Neural progenitor cell (in vitro differentiated cells): ENCODE measurements around the gene MAGI1.

Experiments used
- EZH2 ChIP-seq: fragments of 200-600 bp; sonication (generic); IDR thresholded peaks from 2 replicates; pipeline ENCODE4 v1.6.1; 2017; ENCODE audit warnings: antibody characterized with exemption, mild to moderate bottlenecking, moderate library complexity
- EZH2phosphoT487 ChIP-seq: fragments of 200-600 bp; sonication (generic); IDR thresholded peaks from 2 replicates; pipeline ENCODE4 v1.6.1; 2017; ENCODE audit warnings: antibody characterized with exemption
- TF ChIP-seq, protein P1 (sequence below): fragments of 200-600 bp; sonication (generic); IDR thresholded peaks from 2 replicates; pipeline ENCODE4 v1.5.1; 2017; ENCODE audit warnings: antibody characterized with exemption, mild to moderate bottlenecking

GRCh38 chr3:65714134-65714533 is 324.6 kb downstream of the MAGI1 start:
- TF ChIP-seq, protein P1, sequence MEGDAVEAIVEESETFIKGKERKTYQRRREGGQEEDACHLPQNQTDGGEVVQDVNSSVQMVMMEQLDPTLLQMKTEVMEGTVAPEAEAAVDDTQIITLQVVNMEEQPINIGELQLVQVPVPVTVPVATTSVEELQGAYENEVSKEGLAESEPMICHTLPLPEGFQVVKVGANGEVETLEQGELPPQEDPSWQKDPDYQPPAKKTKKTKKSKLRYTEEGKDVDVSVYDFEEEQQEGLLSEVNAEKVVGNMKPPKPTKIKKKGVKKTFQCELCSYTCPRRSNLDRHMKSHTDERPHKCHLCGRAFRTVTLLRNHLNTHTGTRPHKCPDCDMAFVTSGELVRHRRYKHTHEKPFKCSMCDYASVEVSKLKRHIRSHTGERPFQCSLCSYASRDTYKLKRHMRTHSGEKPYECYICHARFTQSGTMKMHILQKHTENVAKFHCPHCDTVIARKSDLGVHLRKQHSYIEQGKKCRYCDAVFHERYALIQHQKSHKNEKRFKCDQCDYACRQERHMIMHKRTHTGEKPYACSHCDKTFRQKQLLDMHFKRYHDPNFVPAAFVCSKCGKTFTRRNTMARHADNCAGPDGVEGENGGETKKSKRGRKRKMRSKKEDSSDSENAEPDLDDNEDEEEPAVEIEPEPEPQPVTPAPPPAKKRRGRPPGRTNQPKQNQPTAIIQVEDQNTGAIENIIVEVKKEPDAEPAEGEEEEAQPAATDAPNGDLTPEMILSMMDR = no peak
- TF ChIP-seq EZH2 = no peak
- no peak for TF ChIP-seq EZH2phosphoT487
